Endothelial cell (in vitro differentiated cells): Measurements from ENCODE around the gene MANSC4. TPM values are rescaled to one million over a fixed set of nuclear protein-coding genes. Genes with fewer than 3 reads are reported as not detected.

Experiments used
- DNase-seq: peaks from one replicate; pipeline ENCODE4 v3.0.0; 2021; ENCODE audit warnings: low spot score
- H3K27ac Mint-ChIP-seq: one replicate; pipeline ENCODE4 v1.8.0; 2021; ENCODE audit warnings: mixed read lengths, inconsistent platforms; ENCODE audit not compliant: unreplicated experiment
- H3K27me3 Mint-ChIP-seq: one replicate; pipeline ENCODE4 v1.8.0; 2021; ENCODE audit warnings: mild to moderate bottlenecking, moderate library complexity, mixed read lengths, inconsistent platforms; ENCODE audit not compliant: unreplicated experiment
- H3K36me3 Mint-ChIP-seq: one replicate; pipeline ENCODE4 v1.8.0; 2021; ENCODE audit warnings: mild to moderate bottlenecking, low read depth, mixed read lengths, inconsistent platforms; ENCODE audit not compliant: unreplicated experiment
- H3K4me1 Mint-ChIP-seq: one replicate; pipeline ENCODE4 v1.8.0; 2021; ENCODE audit warnings: mild to moderate bottlenecking, mixed read lengths, inconsistent platforms; ENCODE audit not compliant: unreplicated experiment
- H3K4me3 Mint-ChIP-seq: one replicate; pipeline ENCODE4 v1.8.0; 2021; ENCODE audit warnings: mild to moderate bottlenecking, mixed read lengths, inconsistent platforms; ENCODE audit not compliant: unreplicated experiment
- H3K9me3 Mint-ChIP-seq: one replicate; pipeline ENCODE4 v1.8.0; 2021; ENCODE audit warnings: mixed read lengths, inconsistent platforms; ENCODE audit not compliant: unreplicated experiment
- total RNA-seq: library from RNA; stranded (reverse); fragmentation: NEBNext Ultra II Directional; extraction: Animal tissue kit (Norgen Biotek cat#: 25700); gene quantifications from one replicate; pipeline ENCODE4 v1.2.1, GENCODE V29; 2021; ENCODE audit not compliant: unreplicated experiment
- TF ChIP-seq, protein P1 (sequence below): fragments of 200-600 bp; sonication (generic); IDR thresholded peaks from one replicate; pipeline ENCODE4 v1.5.0; 2021; ENCODE audit warnings: antibody characterized with exemption; ENCODE audit not compliant: unreplicated experiment

MANSC4 gene
- total RNA-seq, 1 donor from 2014 or later: not detected

DNA sequence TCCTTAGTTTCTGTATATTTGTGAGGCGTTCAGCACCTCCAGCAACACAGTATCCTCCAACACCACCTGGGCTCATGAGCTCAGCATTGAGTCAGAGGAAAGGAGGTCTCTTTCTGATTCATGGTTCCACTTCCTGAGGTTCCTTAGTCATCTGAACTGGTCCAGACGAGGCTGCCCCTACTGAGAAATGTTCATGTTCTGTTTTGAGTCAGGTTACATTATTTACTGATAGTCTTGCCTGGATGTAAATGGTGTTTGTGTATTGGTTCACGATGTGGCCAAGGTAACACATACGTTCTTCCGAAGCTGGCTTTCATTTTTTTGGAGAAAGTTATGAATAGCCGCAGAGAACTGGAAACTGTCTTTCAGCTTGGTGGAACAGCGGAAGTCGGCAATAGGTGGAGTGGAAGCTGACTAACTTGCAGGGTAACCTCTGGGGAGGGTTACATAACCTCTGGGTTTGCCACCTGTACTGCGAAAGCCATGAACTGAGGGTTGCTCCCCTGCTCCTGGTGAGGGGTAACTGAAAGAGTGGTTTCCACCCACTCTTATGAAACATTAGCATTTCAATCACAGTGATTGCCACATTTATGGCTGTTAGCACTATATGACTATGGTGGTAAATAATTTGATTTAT, 42.2 kb upstream of the MANSC4 start:
- no peak for DNase-seq

DNA sequence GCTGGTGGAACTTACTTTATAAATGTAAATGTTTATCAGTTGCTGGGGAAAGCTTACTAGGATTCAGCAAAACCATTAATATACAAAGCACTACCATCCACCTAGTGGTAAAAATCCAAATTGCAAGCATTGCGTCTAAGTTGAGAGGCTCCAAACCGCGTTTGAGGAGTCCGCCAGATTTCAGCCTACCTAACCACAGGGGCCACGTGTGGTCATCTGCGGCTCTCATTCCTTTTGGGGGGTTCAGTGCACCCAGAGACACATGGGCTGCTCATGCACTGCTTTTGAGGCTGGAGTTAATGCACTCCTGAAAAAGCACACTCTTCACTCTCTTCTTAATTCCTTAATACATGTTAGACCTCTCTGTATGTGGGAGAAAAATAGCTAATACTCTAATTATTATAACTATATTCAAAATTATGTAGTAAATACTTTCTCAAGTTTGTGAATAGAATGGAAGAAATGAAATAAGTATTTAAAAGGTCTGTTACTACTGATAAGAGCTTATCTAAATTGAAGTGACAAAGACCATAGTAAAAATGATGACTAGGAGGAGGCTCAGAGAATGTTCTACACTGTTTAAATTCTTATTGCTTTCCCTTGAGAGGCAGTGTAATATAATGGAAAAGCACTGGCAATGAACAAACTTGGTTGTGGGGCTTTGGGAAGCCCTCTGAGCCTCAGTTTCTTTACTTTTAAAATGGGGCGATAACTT, 41.4 kb upstream of the MANSC4 start:
- no peak overlapping the region for H3K4me3 Mint-ChIP-seq
- TF ChIP-seq, protein P1, sequence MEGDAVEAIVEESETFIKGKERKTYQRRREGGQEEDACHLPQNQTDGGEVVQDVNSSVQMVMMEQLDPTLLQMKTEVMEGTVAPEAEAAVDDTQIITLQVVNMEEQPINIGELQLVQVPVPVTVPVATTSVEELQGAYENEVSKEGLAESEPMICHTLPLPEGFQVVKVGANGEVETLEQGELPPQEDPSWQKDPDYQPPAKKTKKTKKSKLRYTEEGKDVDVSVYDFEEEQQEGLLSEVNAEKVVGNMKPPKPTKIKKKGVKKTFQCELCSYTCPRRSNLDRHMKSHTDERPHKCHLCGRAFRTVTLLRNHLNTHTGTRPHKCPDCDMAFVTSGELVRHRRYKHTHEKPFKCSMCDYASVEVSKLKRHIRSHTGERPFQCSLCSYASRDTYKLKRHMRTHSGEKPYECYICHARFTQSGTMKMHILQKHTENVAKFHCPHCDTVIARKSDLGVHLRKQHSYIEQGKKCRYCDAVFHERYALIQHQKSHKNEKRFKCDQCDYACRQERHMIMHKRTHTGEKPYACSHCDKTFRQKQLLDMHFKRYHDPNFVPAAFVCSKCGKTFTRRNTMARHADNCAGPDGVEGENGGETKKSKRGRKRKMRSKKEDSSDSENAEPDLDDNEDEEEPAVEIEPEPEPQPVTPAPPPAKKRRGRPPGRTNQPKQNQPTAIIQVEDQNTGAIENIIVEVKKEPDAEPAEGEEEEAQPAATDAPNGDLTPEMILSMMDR: peak; percentile 87
- H3K27ac Mint-ChIP-seq: peak overlapping the region; percentile 18
- no peaks in the 10 kb centered on the region for H3K9me3 Mint-ChIP-seq
- peaks cover 7% of the 10 kb centered on the region for H3K27me3 Mint-ChIP-seq
- no peaks in the 10 kb centered on the region for H3K36me3 Mint-ChIP-seq
- peak; percentile 61 for DNase-seq
- no peaks in the 10 kb centered on the region for H3K4me1 Mint-ChIP-seq

More for the DNA sequence above, 42.2 kb upstream of the MANSC4 start:
- Mint-ChIP-seq H3K9me3 (no peaks in the 10 kb centered on the region), H3K4me1 (no peaks in the 10 kb centered on the region), H3K36me3 (no peaks in the 10 kb centered on the region), H3K4me3 (no peak overlapping the region), H3K27me3 (peaks cover 5% of the 10 kb centered on the region), H3K27ac (no peak overlapping the region)
- TF ChIP-seq, protein P1: no peak

DNA sequence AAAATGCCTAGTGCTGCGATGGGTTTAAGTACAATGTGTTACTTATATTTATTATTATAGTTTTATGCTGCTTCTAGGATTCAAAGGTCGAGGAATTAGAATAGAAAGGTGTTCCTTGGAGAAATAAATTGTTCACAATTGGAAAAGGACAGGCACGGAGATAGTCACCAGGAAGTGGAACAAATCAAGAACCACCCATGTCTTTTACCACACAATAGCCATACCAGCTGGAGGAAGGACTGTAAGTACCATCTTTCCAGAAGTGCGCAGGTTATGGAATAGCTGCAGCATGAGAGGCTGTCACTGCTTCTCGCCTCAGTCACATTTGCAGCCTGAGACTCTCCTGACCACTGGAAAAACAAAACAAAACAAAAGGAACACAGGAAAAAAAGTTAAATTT, 40.5 kb upstream of the MANSC4 start:
- TF ChIP-seq, protein P1: no peak
- no peaks in the 10 kb centered on the region for H3K4me1 Mint-ChIP-seq

DNA sequence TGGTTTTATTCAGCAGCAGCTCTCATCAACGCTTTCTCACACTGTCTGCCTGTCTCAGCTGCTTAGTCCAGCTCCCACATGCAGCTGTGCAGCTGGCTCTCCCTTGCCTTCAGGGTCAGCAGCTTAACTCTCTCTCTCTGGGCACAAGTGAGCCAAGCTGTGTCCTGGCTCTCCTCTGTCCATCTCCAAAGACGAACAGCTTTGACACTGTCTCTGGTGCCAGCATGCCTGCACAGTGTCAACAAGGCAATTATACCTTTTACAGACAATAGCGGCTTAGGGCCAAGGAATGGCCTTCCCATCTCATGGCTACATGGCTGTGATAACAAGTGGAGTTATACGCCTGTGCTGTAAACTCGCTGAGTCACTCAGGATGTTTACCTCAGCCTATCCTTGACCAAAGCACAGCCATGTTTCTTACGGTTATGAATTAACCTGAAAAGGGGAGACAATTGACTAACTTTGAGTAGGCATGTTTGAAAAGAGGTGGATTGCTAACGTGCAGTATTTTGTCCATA, 38.4 kb upstream of the MANSC4 start:
- Mint-ChIP-seq H3K9me3 (no peaks in the 10 kb centered on the region), H3K4me3 (no peak overlapping the region), H3K27me3 (peaks cover 8% of the 10 kb centered on the region), H3K27ac (no peak overlapping the region), H3K36me3 (no peaks in the 10 kb centered on the region), H3K4me1 (no peaks in the 10 kb centered on the region)
- DNase-seq: no peak
- TF ChIP-seq, protein P1: no peak

More for the DNA sequence above, 40.5 kb upstream of the MANSC4 start:
- Mint-ChIP-seq H3K9me3 (no peaks in the 10 kb centered on the region), H3K27me3 (peaks cover 8% of the 10 kb centered on the region), H3K27ac (no peak overlapping the region), H3K4me3 (no peak overlapping the region), H3K36me3 (no peaks in the 10 kb centered on the region)
- no peak for DNase-seq

DNA sequence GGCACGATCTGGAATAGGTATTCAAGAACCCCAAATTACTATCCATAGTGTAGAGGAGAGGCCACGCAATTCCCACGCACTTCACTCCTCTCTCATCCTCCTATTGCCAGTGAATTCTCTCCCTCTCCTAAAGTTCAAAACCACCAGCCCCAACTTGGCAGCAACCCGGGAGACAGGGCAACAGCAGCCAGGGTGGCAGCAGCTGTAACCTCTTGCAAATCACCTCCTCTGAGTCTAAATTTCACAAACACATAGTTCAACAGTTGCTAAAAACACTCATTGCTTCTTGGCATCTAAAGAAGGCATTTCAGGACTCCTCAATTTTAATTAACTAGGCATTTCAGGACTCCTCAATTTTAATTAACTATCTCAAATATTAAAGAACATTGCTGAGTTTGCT, 37.7 kb upstream of the MANSC4 start:
- H3K27me3 Mint-ChIP-seq: peaks cover 8% of the 10 kb centered on the region
- no peak overlapping the region for H3K27ac Mint-ChIP-seq
- DNase-seq: no peak
- no peaks in the 10 kb centered on the region for H3K4me1 Mint-ChIP-seq
- H3K4me3 Mint-ChIP-seq: no peak overlapping the region
- no peaks in the 10 kb centered on the region for H3K9me3 Mint-ChIP-seq
- H3K36me3 Mint-ChIP-seq: no peaks in the 10 kb centered on the region
- TF ChIP-seq, protein P1: no peak
